ENCODE results near the gene TMEM256. TPM values are rescaled to one million over a fixed set of nuclear protein-coding genes. Genes with fewer than 3 reads are reported as not detected.

TMEM256 gene
- total and polyA plus RNA-seq, 9 of the 15 experiments (the other 6 are each of a cell fraction or from before 2014, with no cell fraction given), result 43.4 to 177 (median 68.5) TPM

GRCh38 chr17:7403977-7404736, at the start of gene TMEM256 (continued):
- TF ChIP-seq NR0B1 (IDR thresholded peaks at IDR 0.05; ENCODE audit: partially characterized antibody), result no peak
- no peak for TF ChIP-seq ZNF239 (CRISPR knock-in tag; IDR thresholded peaks at IDR 0.05)
- peak; percentile 87 for TF ChIP-seq SIN3B (IDR thresholded peaks at IDR 0.05; ENCODE audit: low read depth)
- TF ChIP-seq TRIM24 (IDR thresholded peaks at IDR 0.05), result no peak
- no peak for TF ChIP-seq NFRKB (IDR thresholded peaks at IDR 0.05; ENCODE audit: low read depth)
- TF ChIP-seq SAFB2 (IDR thresholded peaks at IDR 0.05; ENCODE audit: borderline replicate concordance, low read depth, low read length, severe bottlenecking), result no peak
- no peak for TF ChIP-seq EZH2 (IDR thresholded peaks at IDR 0.05; ENCODE audit: borderline replicate concordance, low read depth, low read length)
- TF ChIP-seq ZNF518B (CRISPR knock-in tag; IDR thresholded peaks at IDR 0.05), result no peak
- TF ChIP-seq PRDM10 (IDR thresholded peaks at IDR 0.05; ENCODE audit: partially characterized antibody), result peak; percentile 94
- TF ChIP-seq ZNF740 (CRISPR knock-in tag; IDR thresholded peaks at IDR 0.05), result 0 out of 2 replicates have a peak, but pooled peaks have one; percentile 79
- no peak for TF ChIP-seq ZNF740 (tag; IDR thresholded peaks at IDR 0.05)
- TF ChIP-seq CC2D1A (IDR thresholded peaks at IDR 0.05), result peak; percentile 81; the same call in 1 of the 2 replicates
- no peak for TF ChIP-seq MYNN (IDR thresholded peaks at IDR 0.05)
- no peak for TF ChIP-seq MYNN (CRISPR knock-in tag; IDR thresholded peaks at IDR 0.05)
- no peak for TF ChIP-seq HMBOX1 (IDR thresholded peaks at IDR 0.05)
- TF ChIP-seq HNRNPL (IDR thresholded peaks at IDR 0.05; ENCODE audit: low read depth, low read length), result no peak
- no peak for TF ChIP-seq MCM7 (IDR thresholded peaks at IDR 0.05)
